GM12891 (cell line): ENCODE results near the gene AQP10.

Experiments
- POLR2A ChIP-seq: IDR thresholded peaks from 2 replicates; pipeline ENCODE4 v1.6.1; 2011; ENCODE audit warnings: low read depth, low read length, control low read depth
- POLR2AphosphoS5 ChIP-seq: IDR thresholded peaks from 2 replicates; pipeline ENCODE4 v1.6.1; 2011; ENCODE audit warnings: low read depth, low read length, control low read depth
- POU2F2 ChIP-seq: IDR thresholded peaks from 2 replicates; pipeline ENCODE4 v1.6.1; 2011; ENCODE audit warnings: low read depth, mild to moderate bottlenecking, control low read depth, low read length, moderate library complexity
- TAF1 ChIP-seq: IDR thresholded peaks from 2 replicates; pipeline ENCODE4 v1.6.1; 2011; ENCODE audit warnings: low read depth, low read length, control low read depth

DNA sequence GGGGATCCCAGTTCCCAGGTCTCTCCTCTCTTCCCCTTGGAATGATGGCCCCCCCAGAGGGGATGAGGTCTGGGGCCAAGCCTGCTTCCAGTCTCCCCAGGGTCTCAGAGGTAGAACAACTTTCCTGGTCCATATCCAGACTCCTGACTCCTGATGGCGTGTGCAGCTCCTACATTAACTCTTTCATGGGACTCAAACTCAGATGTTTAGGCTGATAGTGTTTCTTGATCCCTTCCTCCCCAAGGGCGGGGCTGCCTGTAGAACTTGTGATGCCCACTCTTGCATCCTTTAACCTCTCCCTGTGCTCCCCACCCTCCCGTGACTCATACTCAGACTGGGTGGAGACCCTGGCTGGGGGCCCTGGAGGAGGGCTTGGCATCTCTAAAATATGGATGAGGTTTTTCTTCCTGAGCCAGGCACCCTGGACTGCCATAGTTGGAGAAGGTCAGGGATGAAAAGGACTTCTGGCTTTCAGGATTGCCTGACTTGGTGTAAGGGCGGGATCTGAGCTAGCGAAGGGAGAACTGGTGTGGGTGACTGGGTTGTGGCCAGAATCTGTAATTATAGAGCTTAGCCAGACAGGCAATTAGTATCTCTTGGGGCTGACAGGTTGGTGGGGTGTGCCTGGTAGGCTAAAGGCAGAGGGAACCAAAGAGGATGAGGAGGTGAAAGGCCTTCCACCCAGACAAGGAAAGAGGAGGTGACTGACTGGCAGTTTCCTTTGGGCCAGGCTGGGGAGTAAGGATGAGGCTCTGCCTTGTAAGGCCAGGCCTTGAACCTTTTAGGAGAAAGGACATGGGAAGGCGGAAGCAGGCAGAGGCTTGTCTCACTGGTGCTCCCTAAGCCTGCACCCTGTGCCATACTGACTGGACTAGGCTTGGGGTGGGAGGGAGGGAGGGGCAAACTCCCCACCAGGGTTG is 5.9 kb downstream of the AQP10 start:
- TF ChIP-seq POLR2A (no peak), POLR2AphosphoS5 (no peak), TAF1 (no peak), POU2F2 (no peak)
